Inflammatory macrophage treated with lipopolysaccharide for 1 hour (primary cell): Measurements from ENCODE around the gene KRTAP1-1.
"Not testable (repeated sequence)": the region's sequence is repeated elsewhere in the genome, so short reads cannot be mapped to it uniquely, and the experiment has no call there.

Source experiments
- DNase-seq, 2 donors: peaks; one replicate each; pipeline ENCODE4 v3.0.0-alpha.2; 2020 to 2022

The KRTAP1-1 gene

GRCh38 chr17:41055130-41055529 is 13.9 kb upstream of the KRTAP1-1 start, which contains the start of gene KRTAP2-2:
KRTAP2-2 (minus strand) TSS chr17:41055230; CDS start chr17:41055211, 19 bp downstream.
- DNase-seq: not testable (repeated sequence)

GRCh38 chr17:41054556-41054955 is 13.3 kb upstream of the KRTAP1-1 start:
- DNase-seq: not testable (repeated sequence)

- no peak for DNase-seq
Observed at GRCh38 chr17:41054025-41054424, 12.8 kb upstream of the KRTAP1-1 start.

GRCh38 chr17:41052566-41052965 is 11.3 kb upstream of the KRTAP1-1 start:
- DNase-seq: no peak

- DNase-seq: no peak
Observed at GRCh38 chr17:41049110-41049509, 7.9 kb upstream of the KRTAP1-1 start.

GRCh38 chr17:41048441-41048840 is 7.2 kb upstream of the KRTAP1-1 start:
- no peak for DNase-seq

GRCh38 chr17:41046735-41047465 is 5.7 kb upstream of the KRTAP1-1 start, which contains the start of gene KRTAP2-1:
KRTAP2-1 (minus strand) TSS chr17:41047316; CDS start chr17:41047267, 49 bp downstream.
- DNase-seq: not testable (repeated sequence)

- no peak for DNase-seq
Observed at GRCh38 chr17:41042953-41043352, 1.7 kb upstream of the KRTAP1-1 start.

- DNase-seq: no peak
Observed at GRCh38 chr17:41037853-41038350, 3.3 kb downstream of the KRTAP1-1 start.

GRCh38 chr17:41034346-41034935 is 6.8 kb downstream of the KRTAP1-1 start, which contains the start of gene KRTAP1-3:
KRTAP1-3 (minus strand) TSS chr17:41034874; CDS start chr17:41034821, 53 bp downstream.
- not testable (repeated sequence) for DNase-seq

- no peak for DNase-seq
Observed at GRCh38 chr17:41029633-41030245, 11.5 kb downstream of the KRTAP1-1 start, which contains the start of gene KRTAP1-4. KRTAP1-4 (minus strand) TSS chr17:41030195; CDS start chr17:41030078, 117 bp downstream.

GRCh38 chr17:41026715-41027471 is 14.4 kb downstream of the KRTAP1-1 start, which contains the start of gene KRTAP1-5:
KRTAP1-5 (minus strand) TSS chr17:41027208; CDS start chr17:41027155, 53 bp downstream.
- no peak for DNase-seq

- DNase-seq: no peak
Observed at GRCh38 chr17:41024697-41025096, 16.6 kb downstream of the KRTAP1-1 start.

GRCh38 chr17:41020336-41020735 is 20.9 kb downstream of the KRTAP1-1 start:
- no peak for DNase-seq

GRCh38 chr17:41019415-41019814 is 21.8 kb downstream of the KRTAP1-1 start:
- no peak for DNase-seq

- DNase-seq: no peak
Observed at GRCh38 chr17:41018541-41018940, 22.7 kb downstream of the KRTAP1-1 start.

- no peak for DNase-seq
Observed at GRCh38 chr17:41016578-41017215, 24.6 kb downstream of the KRTAP1-1 start.

- no peak for DNase-seq
Observed at GRCh38 chr17:41015454-41015853, 25.8 kb downstream of the KRTAP1-1 start.

- DNase-seq: no peak
Observed at GRCh38 chr17:41013606-41014005, 27.6 kb downstream of the KRTAP1-1 start.

GRCh38 chr17:41013181-41013580 is 28.1 kb downstream of the KRTAP1-1 start:
- no peak for DNase-seq

GRCh38 chr17:41012326-41013120 is 28.7 kb downstream of the KRTAP1-1 start:
- no peak for DNase-seq
